Cardiac fibroblast (primary cell): ENCODE results near the gene SCD5.
A peak's percentile ranks its signal among the peaks of the same experiment; 100 is the strongest.

ENCODE experiments used
- DNase-seq, 2 donors: peaks; one replicate each; pipeline versions ENCODE4 v3.0.0 to v3.0.0-alpha.2; 2010; ENCODE audit warnings: low read depth in 2 of 2
- H3K4me3 ChIP-seq, 2 donors: replicated peaks in 1 of 2; 1 replicate in 1 of 2; 2 replicates in 1 of 2; pipeline ENCODE4 v1.5.1; 2011; ENCODE audit warnings: low read depth in 2 of 2, low read length in 2 of 2, mild to moderate bottlenecking in 2 of 2, moderate library complexity in 1 of 2
- CTCF ChIP-seq: IDR thresholded peaks from one replicate; pipeline ENCODE4 v1.5.1; 2011; ENCODE audit warnings: low read depth, mild to moderate bottlenecking, low read length, inconsistent platforms

The SCD5 gene

GRCh38 chr4:82713856-82714255 is 84.7 kb downstream of the SCD5 start:
- no peak overlapping the region for H3K4me3 ChIP-seq
- peak in 1 of 2 donors; percentile 46 for DNase-seq
- no peak for TF ChIP-seq CTCF

DNA sequence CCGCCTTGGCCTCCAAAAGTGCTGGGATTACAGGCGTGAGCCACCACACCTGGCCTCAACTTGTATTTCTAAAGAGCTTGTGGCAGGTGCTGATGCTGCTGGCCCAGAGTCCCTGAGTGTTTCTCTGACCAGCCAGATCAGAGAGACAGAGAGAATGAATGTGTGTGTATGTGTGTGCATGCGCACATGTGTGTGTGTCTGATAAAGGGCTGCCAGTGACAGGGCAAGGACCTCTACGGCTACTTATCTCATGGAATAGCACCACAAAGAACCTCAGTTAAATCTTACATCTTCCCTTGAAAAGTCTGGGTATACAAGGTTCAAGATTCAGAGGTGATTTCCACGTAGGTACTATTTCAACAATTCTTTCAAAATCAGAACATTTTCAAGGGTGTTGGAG is 86.0 kb downstream of the SCD5 start:
- DNase-seq = no peak
- H3K4me3 ChIP-seq = no peak overlapping the region
- TF ChIP-seq CTCF = no peak

DNA sequence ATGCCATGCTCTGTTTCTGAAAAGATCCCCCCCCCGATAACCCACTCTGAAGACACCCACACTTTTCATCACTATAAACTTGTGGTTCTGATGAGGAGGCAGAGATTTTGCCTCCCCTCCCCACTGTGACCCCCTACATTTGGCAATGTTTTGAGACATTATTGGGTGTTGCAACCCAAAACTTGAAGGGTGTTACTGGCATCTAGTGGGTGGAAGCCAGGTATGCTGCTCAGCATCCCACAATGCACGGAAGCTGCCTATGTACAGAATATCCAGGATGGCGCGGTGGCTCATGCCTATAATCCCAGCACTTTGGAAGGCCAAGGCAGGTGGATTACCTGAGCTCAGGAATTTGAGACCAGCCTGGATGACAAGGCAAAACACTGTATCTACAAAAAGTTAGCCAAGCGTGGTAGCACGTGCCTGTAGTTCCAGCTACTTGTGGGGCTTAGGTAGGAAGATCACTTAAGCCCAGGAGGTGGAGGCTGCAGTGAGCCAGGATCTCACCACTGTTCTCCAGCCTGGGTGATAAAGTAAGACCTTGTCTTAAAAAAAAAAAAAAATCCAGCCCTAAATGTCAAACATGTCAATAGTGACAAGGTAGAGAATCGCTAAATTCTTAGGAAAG is 87.3 kb downstream of the SCD5 start:
- DNase-seq = no peak
- TF ChIP-seq CTCF = no peak
- H3K4me3 ChIP-seq = no peak overlapping the region

DNA sequence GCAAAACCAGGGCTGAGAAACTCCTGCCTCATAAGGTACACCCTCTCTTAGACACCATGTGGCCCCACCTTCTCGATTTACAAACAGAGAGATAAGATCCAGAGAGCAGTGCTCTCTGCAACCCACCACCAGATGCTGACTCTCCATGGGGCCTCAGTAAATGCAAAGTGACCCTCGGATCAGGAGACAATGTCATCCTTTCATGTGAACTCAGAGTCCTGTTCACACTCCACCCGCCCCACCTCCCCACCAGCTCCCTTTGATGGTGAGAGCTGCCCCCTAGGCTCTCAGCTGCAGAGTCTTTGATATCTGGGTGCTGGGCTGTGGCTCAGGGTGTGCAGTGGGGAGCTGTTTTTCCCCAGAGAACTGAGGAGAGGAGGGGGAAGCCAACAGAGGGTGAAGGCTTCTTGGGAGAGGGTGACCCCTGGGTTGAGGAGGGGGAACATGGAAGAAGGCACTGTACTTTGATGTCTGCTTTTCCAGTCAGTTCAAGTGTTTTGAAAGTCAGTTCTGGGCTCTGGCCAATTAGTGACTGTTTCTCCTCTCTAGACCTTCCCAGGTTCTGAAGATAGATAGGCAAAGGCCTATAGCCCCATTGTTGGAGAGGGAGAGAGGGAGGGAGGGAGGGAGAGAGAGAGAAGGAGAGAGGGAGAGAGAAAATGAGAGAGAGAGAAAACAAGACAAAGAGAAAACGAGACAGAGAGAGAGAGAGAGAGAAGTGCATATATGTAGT is 88.2 kb downstream of the SCD5 start:
- no peak for DNase-seq
- TF ChIP-seq CTCF = no peak
- H3K4me3 ChIP-seq = no peak overlapping the region

GRCh38 chr4:82708982-82709381 is 89.6 kb downstream of the SCD5 start:
- TF ChIP-seq CTCF = no peak
- no peak for DNase-seq
- no peak overlapping the region for H3K4me3 ChIP-seq

- no peak for TF ChIP-seq CTCF
- DNase-seq = peak; percentile 37 to 83
- H3K4me3 ChIP-seq = no peak overlapping the region
Observed at GRCh38 chr4:82706349-82707000, 92.1 kb downstream of the SCD5 start.
